MV-4-11 (cell line): ENCODE data around the gene SLC30A5.
"Not testable (repeated sequence)": the region's sequence is repeated elsewhere in the genome, so short reads cannot be mapped to it uniquely, and the experiment has no call there.

ENCODE experiments used
- DNase-seq: peaks from one replicate; lab custom pipeline; 2025; lab: John Stamatoyannopoulos, UW

The SLC30A5 gene

DNA sequence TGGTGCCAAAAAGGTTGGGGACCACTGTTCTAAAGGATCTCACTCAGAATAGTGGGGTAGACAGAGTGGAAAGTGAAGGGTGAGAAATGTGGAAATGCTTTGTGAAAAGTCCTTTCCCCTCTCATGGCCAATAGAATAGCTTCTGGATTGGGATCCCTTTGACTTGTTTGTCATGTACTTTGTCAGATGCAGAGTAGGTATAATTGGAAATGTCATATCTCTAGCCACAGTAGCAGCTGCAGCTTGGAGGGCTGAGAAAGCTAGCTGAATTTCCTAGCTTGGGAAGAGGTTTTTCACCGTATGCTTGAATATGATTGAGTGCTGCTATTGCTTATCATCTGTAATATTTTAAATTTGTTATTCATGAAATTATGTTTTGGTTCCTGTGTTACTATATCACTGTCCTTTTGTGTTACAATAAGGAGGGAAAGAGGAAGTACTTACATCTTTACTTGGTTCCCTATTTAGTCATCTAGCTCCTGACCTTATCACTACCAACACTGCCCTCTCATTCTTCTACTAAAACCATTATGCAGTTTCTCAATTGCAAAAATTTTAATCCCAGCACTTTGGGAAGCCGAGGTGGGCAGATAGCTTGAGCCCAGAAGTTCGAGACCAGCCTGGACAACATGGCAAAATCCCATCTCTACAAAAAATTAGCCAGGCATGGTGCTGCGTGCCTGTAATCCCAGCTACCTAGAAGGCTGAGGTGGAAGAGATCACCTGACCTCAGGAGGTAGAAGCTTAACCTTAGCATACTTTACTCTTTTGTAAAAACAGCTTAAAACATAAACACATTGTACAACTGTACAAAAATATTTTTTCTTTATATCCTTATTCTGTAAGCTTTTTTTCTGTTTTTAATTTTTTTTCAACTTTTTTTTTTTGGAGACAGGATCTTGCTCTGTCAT is 12.4 kb downstream of the SLC30A5 start:
- peak; percentile 93 for DNase-seq

DNA sequence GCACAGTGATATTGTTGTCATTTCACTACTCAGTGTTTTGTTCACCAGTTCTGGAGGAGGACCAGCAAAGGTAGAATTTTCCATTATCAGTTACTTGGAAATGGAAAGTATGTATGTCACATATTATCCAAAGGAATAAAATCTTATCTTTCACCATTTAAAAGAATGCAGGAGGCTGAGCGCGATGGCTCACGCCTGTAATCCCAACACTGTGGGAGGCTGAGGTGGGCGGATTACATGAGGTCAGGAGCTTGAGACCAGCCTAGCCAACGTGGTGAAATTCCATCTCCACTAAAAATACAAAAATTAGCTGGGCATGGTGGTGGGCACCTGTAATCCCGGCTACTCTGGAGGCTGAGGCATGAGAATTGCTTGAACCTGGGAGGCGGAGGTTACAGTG is 14.6 kb downstream of the SLC30A5 start:
- DNase-seq: not testable (repeated sequence)

GRCh38 chr5:69113851-69114250 is 20.0 kb downstream of the SLC30A5 start:
- DNase-seq: no peak

DNA sequence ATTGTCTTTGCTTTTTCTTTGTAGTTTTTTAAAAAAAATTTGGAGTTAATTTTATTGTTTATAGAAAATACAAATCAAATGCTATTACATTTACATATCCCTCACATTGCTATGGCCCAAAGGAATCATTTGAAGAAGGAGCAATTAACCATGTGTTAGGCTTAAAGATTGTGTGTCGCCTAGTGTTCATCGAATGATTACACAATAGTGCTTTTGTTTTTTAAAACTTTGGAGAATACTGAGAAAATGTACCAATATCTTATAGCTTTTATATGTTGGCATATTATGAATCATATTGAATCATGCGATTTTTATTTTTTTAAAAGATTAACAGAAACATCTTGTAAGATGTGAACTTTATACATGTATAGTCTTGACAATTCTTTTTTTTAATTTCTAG is 21.7 kb downstream of the SLC30A5 start:
- DNase-seq: no peak

GRCh38 chr5:69129413-69129812 is 35.6 kb downstream of the SLC30A5 start:
- no peak for DNase-seq

DNA sequence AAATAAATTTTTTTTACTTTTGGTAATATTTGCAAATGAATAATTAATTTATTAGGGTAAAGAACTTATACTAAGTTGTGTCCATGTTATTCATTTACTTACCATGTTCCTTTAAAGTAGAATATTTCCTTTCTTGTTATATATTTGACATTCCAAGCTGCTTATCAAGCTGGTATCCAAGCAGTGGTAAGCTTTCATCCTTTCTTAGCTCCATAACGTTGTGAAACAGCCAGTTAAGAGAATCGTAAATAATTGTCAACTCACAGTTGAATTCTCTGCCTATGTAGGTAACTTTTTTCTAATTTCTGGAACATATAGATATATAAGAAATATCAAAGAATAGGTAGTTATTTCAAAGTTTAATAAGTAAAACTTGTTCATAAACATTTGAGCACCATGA is 36.4 kb downstream of the SLC30A5 start:
- no peak for DNase-seq

GRCh38 chr5:69131304-69131703 is 37.5 kb downstream of the SLC30A5 start:
- no peak for DNase-seq

GRCh38 chr5:69134126-69134525 is 40.3 kb downstream of the SLC30A5 start:
- DNase-seq: peak; percentile 22

- peak; percentile 90 for DNase-seq
Observed at GRCh38 chr5:69136293-69136692, 42.5 kb downstream of the SLC30A5 start.

GRCh38 chr5:69137208-69137607 is 43.4 kb downstream of the SLC30A5 start:
- not testable (repeated sequence) for DNase-seq

GRCh38 chr5:69137807-69138206 is 44.0 kb downstream of the SLC30A5 start:
- DNase-seq: no peak

DNA sequence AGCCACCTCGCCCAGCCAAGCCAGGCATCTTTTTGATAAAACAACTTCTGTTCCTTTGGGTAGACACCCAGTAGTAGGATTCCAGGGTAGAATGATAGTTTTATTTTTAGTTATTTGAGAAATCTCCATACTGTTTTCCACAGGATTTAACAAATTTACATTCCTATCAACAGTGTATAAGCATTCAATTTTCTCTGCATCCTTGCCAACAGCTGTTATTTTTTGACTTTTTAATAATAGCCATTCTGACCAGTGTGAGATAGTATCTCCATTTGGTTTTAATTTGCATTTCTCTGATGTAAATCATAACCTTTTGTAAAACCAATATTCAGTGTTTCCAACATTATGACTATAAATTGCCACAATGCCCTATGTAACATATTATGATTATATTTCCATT is 45.0 kb downstream of the SLC30A5 start:
- DNase-seq: no peak

- not testable (repeated sequence) for DNase-seq
Observed at GRCh38 chr5:69140239-69140638, 46.4 kb downstream of the SLC30A5 start.

- DNase-seq: no peak
Observed at GRCh38 chr5:69140827-69141226, 47.0 kb downstream of the SLC30A5 start.

GRCh38 chr5:69148576-69148975 is 54.8 kb downstream of the SLC30A5 start:
- not testable (repeated sequence) for DNase-seq

DNA sequence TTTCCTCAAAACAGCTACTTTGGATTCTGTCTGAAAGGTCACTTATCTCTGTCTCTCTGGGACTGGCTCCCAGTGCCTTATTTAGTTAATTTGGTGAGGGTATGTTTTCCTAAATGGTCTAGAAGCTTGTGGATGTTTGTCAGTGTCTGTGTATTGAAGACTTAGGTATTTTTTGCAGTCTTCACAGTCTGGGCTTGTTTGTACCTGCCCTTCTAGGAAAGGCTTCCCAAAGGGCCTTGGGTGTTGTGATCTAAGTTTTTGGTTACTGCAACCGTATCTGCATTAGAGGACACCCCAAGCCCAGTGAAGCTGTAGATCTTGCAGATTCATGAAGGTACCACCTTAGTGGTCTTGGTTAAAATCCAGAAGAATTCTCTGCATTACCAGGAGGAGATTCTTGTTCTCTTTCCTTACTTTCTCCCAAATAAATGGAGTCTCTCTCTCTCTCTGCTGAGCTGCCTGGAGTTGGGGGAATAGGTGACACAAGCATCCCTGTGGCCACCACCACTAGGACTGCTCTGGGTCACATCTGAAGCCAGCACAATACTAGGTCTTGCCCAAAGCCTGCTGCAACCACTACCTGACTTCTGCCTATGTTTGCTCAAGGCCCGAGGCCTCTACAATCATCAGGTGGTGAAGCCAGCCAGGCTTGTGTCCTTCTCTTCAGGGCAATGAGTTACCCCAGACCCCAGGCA is 55.3 kb downstream of the SLC30A5 start:
- no peak for DNase-seq

DNA sequence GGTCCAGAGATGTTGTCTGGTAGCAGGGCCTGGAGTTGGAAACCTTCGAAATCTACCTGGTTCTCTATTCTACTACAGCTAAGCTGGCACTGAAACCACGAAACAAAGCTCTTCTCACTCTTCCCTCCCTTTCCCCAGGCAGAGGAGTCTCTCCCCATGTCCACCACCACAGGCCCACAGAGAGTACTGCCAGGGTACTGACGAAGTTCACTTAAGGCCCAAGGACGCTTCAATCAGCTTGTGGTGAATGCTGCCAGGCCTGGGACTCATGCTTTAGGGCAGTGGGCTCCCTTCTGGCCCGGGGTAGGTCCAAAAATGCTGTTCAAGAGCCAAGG is 55.8 kb downstream of the SLC30A5 start:
- no peak for DNase-seq

DNA sequence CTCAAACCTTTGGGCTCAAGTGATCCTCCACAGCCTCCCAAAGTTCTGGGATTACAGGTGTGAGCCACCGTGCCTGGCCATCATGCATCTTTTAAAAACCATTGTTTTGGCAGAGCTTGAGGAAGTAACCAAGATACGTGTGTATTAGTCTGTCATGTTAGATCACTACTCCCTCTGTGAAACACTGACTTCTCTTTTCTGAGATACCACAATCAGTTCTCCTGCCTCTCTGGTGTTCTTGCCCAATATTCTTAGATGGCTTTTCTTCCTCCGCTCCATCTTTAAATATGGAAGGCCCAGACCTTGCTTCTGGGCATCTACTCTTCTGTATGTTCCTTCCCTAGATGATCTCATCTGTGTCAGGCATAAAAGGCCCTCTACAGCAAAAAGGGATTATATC is 58.9 kb downstream of the SLC30A5 start:
- peak; percentile 93 for DNase-seq

GRCh38 chr5:69156456-69156855 is 62.6 kb downstream of the SLC30A5 start:
- DNase-seq: no peak

GRCh38 chr5:69158039-69158438 is 64.2 kb downstream of the SLC30A5 start:
- DNase-seq: no peak

DNA sequence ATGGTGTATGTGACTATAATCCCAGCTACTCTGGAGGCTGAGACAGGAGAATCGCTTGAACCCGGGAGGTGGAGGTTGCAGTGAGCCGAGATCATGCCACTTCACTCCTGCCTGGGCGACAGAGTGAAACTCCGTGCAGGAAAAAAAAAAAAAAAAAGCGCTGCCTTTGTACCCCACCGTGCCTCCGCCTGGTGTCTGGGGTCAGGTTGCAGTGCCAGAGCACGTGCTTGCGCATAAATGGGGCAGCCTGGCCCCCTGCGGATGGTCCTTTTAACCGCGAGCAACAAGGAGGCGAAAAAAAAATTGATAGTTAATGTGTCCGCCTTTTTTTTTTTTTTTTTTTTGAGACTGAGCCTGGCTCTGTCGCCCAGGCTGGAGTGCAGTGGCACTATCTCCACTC is 66.8 kb downstream of the SLC30A5 start:
- DNase-seq: no peak

- peak; percentile 97 for DNase-seq
Observed at GRCh38 chr5:69166686-69167492, 73.1 kb downstream of the SLC30A5 start, which contains the start of gene CCNB1. CCNB1 (plus strand) TSS chr5:69167150; CDS start chr5:69167263, 113 bp downstream.

DNA sequence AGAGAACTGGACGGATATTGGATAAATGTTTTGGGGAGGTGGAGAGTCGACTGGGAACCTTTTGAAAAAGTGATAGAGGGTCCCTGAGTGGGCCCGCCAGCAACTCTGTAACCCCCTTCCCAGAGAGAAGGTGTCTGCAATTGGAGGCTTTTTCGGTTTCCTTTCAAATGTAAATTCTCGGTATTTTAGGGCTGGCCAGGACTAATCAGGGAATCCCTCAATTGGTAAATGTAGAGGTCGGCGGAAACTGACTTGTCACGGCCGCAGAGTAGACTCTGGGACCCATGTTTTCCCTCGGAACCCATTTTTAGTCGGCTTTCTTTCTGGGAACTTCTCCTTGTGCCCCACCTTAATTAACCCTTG is 73.7 kb downstream of the SLC30A5 start:
- DNase-seq: no peak
